Measurements from ENCODE around the gene NME3. TPM values are rescaled to one million over a fixed set of nuclear protein-coding genes. Genes with fewer than 3 reads are reported as not detected.

Gene NME3
- total RNA-seq: 10 to 100 TPM; 23.7 to 43.6 TPM

DNA sequence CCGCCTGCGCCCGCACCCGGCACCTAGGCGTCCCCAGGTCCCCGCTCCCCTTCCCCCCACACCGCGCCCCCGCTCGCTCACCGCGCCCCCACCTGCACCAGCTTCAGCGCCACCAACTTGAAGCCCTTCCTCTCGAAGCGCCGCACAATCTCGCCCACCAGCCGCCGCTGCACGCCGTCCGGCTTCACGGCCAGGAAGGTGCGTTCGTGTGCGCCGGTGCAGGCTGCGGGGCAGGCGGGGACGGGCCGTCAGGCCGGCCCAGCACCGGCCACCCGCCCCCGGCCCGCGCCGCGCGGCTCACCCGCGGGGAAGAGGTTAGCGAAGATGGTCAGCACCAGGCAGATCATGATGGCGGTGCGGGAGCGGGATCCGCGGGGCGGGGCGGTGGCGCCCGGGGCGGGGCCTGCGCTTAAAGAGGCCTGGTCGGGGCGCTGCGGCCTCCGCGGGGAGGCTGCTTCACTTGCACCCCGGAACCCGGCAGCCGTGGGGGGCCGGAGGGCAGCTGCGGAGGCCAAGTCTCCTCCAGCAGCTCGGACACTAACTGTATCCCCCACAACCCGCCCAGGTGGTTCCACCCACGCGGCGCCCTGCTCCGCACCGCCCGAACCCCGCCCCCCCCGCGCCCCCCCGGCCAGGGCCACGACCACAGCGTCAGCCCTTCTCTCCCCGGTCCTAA, at the start of gene NME3:
NME3 (minus strand) TSS at position 356 of the 676 bp plus-strand sequence; CDS start at position 347, 9 bp downstream.
- no peaks in the 10 kb centered on the region for H3K27me3 Mint-ChIP-seq
- H3K4me1 Mint-ChIP-seq: peaks cover 9% of the 10 kb centered on the region
- H3K27ac Mint-ChIP-seq: peak within 1 kb of the TSS; percentile 99
- DNase-seq: peak; percentile 88
- H3K9me3 Mint-ChIP-seq (ENCODE audit: low read depth): no peaks in the 10 kb centered on the region
- peak within 1 kb of the TSS; percentile 94 for H3K4me3 Mint-ChIP-seq
- peak; percentile 53 for ATAC-seq
- peaks cover 18% of the 10 kb centered on the region for H3K36me3 Mint-ChIP-seq (ENCODE audit: low read depth)
- CTCF ChIA-PET: interaction anchor here (0.5 to 2.0 kb wide), 3 partner anchors 11 to 384 kb away, joined by 3 to 16 read pairs (median 4); partner anchors contain the start of genes NUBP2, SPSB3 and TRAF7
- POLR2A ChIA-PET: interaction anchor here (5.2 kb wide), 1 partner anchor 11 kb away, joined by 39 read pairs; the partner anchor contains the start of genes NUBP2 and SPSB3
- intact Hi-C loops (cut with DNase I, micrococcal nuclease): loop anchor here (1.0 to 5.0 kb wide), 6 partner anchors 64 to 1089 kb away; partner anchors contain the start of genes GNPTG (in 1 of the 2), JMJD8 (in 1 of the 2), MAPK8IP3 (in 1 of the 2) and STUB1 (in 1 of the 2)

- no peak for ATAC-seq
- POLR2A ChIA-PET: no interaction called here
- intact Hi-C loops (cut with DNase I, micrococcal nuclease): no loop called here
- DNase-seq: no peak
- H3K27ac Mint-ChIP-seq: no peak overlapping the region
- CTCF ChIA-PET: interaction anchor here (0.8 kb wide), 1 partner anchor 458 kb away, joined by 3 read pairs; no protein-coding TSS in a partner anchor
- H3K9me3 Mint-ChIP-seq (ENCODE audit: low read depth): no peaks in the 10 kb centered on the region
- no peak overlapping the region for H3K4me3 Mint-ChIP-seq
- no peaks in the 10 kb centered on the region for H3K36me3 Mint-ChIP-seq (ENCODE audit: low read depth)
- H3K27me3 Mint-ChIP-seq: no peaks in the 10 kb centered on the region
- peaks cover 8% of the 10 kb centered on the region for H3K4me1 Mint-ChIP-seq
Observed at GRCh38 chr16:1820946-1821290, 49.6 kb upstream of the NME3 start.

DNA sequence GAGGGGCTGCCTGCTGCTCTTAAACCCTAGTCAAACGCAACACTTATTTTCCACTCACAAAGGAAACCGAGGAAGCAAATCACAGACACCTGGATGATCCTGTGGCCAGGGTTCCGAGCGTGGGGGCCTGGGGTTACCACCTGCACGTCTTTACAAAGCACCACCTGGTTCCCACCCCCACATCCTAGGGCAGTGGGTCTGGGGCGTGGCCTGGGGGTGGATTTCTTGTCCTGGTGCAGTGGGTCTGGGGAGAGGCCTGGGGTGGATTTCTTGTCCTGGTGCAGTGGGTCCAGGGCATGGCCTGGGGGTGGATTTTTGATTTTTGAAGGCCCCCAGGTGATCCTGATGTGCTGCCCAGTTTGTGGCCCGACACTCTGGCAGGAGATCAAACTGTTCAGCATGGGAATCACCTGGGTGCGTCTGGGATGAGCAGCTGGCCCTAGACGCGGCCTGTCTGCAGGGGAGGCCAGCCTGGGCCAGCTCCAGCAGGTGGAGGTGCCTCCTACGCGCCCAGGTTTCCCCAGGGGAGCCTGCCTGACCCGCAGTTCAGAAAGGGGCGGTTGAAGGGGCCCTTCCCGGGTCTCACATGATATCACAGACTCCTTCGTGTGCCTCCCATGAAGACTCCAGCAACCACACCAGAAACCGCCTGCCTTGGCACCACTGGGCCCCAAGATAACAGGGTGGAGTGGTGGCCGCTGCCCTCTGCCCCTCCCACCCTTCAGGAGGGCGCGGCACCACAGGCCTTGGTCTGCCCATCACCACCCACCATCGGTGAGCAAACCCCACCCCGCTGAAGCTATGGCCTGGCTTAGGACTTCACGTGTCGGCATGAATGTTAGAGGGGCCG, 49.0 kb upstream of the NME3 start:
- no peaks in the 10 kb centered on the region for H3K27me3 Mint-ChIP-seq
- DNase-seq (no peak), ATAC-seq (no peak)
- H3K27ac Mint-ChIP-seq: no peak overlapping the region
- peaks cover 5% of the 10 kb centered on the region for H3K4me1 Mint-ChIP-seq
- H3K36me3 Mint-ChIP-seq (ENCODE audit: low read depth): peaks cover 2% of the 10 kb centered on the region
- ChIA-PET CTCF (interaction anchor here (0.8 kb wide), 1 partner anchor 458 kb away, joined by 3 read pairs; no protein-coding TSS in a partner anchor), POLR2A (no interaction called here)
- no peaks in the 10 kb centered on the region for H3K9me3 Mint-ChIP-seq (ENCODE audit: low read depth)
- intact Hi-C loops (cut with DNase I, micrococcal nuclease): no loop called here
- no peak overlapping the region for H3K4me3 Mint-ChIP-seq

- ATAC-seq: no peak
- DNase-seq: no peak
- H3K9me3 Mint-ChIP-seq (ENCODE audit: low read depth): no peaks in the 10 kb centered on the region
- peaks cover 3% of the 10 kb centered on the region for H3K4me1 Mint-ChIP-seq
- H3K27ac Mint-ChIP-seq: no peak overlapping the region
- CTCF ChIA-PET: no interaction called here
- peaks cover 7% of the 10 kb centered on the region for H3K36me3 Mint-ChIP-seq (ENCODE audit: low read depth)
- H3K27me3 Mint-ChIP-seq: no peaks in the 10 kb centered on the region
- intact Hi-C loops (cut with DNase I, micrococcal nuclease): no loop called here
- H3K4me3 Mint-ChIP-seq: no peak overlapping the region
- POLR2A ChIA-PET: no interaction called here
Observed at GRCh38 chr16:1819611-1820010, 48.3 kb upstream of the NME3 start.

DNA sequence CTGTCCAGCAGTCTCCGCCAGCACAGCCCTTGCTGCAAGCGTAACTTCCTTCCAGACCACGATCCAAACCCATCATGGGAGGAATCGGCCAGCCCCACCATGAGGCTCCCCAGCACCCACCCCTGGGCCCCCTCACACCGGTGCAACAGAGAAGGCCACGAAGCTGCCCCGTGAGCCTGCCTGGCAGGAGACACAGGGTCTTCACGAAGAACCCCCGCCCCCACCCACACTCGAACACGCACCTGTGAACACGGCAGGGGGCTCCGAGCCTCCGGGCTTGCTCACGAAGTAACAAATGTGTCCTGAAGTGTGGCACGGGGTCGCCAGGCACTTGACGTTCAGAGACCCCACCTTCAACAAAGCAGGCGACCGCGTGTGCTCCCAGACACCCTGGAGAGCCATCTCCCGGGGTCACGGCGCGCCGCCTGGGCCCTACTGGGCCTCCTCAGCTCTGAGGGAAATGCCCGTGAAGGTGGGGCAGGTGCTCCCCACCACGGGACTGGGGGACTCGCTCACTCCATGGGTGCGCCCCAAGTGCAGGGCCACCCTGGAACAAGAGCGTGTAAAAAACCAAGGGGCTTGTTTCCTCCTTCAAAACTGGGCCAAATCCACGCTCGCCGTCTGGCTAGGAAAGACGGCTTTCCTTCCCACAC, 47.7 kb upstream of the NME3 start:
- no peak for DNase-seq
- Mint-ChIP-seq H3K27me3 (no peaks in the 10 kb centered on the region), H3K27ac (no peak overlapping the region), H3K4me3 (no peak overlapping the region), H3K9me3 (ENCODE audit: low read depth) (no peaks in the 10 kb centered on the region), H3K4me1 (no peaks in the 10 kb centered on the region), H3K36me3 (ENCODE audit: low read depth) (peaks cover 7% of the 10 kb centered on the region)
- ChIA-PET CTCF (no interaction called here), POLR2A (no interaction called here)
- intact Hi-C loops (cut with DNase I, micrococcal nuclease): no loop called here
- no peak for ATAC-seq

DNA sequence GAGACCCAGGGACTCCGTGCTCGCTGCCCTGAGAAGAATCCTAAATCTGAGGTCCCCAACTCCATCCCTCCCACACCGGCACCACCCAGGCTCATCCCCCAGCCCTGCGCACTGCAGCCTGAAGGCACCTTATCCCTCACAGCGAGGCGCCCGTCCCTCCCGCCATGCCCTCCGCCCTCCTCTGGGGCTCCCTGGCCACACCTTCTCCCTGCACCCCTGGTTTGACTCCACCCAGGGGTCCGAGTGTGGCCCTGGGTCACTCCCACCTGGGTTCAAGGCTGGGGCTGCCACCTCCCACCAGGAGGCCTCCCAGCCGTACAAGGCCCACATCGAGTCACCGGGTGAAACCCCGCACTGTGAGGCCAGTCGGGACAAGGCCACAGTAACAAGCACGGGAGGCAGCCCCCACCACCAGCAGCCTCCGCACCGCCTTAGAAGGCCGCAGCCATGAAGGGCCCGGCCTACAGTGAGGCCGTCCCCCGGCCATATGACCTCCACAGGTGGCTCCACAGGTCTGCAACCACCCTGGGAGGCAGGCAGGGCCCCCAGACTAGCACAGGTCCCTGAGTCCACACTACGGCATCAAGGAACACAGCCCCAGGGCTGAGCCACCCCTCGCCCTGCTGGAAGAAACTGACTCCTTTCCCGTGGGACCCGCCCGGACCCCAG, 47.0 kb upstream of the NME3 start:
- Mint-ChIP-seq H3K4me1 (no peaks in the 10 kb centered on the region), H3K27ac (no peak overlapping the region), H3K9me3 (ENCODE audit: low read depth) (no peaks in the 10 kb centered on the region), H3K36me3 (ENCODE audit: low read depth) (peaks cover 10% of the 10 kb centered on the region), H3K4me3 (no peak overlapping the region), H3K27me3 (no peaks in the 10 kb centered on the region)
- CTCF ChIA-PET: no interaction called here
- ATAC-seq (no peak), DNase-seq (no peak)
- POLR2A ChIA-PET: no interaction called here
- intact Hi-C loops (cut with DNase I, micrococcal nuclease): no loop called here

DNA sequence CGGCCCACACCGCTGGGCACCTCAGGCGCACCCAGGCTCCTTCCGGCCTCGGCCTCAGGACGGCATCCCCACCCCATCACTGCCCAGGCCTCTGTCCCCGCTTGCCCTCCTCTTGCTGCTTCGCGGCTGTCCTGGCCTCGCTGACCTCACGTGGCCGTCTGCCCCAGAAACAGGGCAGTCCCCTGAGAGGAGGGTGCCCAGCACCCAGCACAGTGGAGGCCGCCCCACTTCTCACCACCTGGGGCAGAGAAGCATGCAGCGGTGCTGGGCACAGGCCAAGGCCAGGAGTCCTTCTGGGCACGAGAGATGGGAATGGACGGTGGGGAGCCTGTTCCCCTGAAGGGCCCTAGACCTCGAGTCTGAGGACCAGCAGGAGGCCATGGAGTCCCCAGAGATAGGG, 46.4 kb upstream of the NME3 start:
- ChIA-PET POLR2A (no interaction called here), CTCF (no interaction called here)
- DNase-seq: no peak
- Mint-ChIP-seq H3K36me3 (ENCODE audit: low read depth) (peaks cover 10% of the 10 kb centered on the region), H3K9me3 (ENCODE audit: low read depth) (no peaks in the 10 kb centered on the region), H3K4me3 (no peak overlapping the region), H3K27ac (no peak overlapping the region), H3K4me1 (peaks cover 6% of the 10 kb centered on the region), H3K27me3 (no peaks in the 10 kb centered on the region)
- intact Hi-C loops (cut with DNase I, micrococcal nuclease): no loop called here
- ATAC-seq: no peak

GRCh38 chr16:1817276-1817589, 45.9 kb upstream of the NME3 start:
- no peak overlapping the region for H3K4me3 Mint-ChIP-seq
- intact Hi-C loops (cut with DNase I, micrococcal nuclease): no loop called here
- no peak overlapping the region for H3K27ac Mint-ChIP-seq
- CTCF ChIA-PET: no interaction called here
- POLR2A ChIA-PET: no interaction called here
- no peaks in the 10 kb centered on the region for H3K27me3 Mint-ChIP-seq
- ATAC-seq (no peak), DNase-seq (no peak)
- H3K9me3 Mint-ChIP-seq (ENCODE audit: low read depth): no peaks in the 10 kb centered on the region
- peaks cover 10% of the 10 kb centered on the region for H3K36me3 Mint-ChIP-seq (ENCODE audit: low read depth)
- peaks cover 10% of the 10 kb centered on the region for H3K4me1 Mint-ChIP-seq

DNA sequence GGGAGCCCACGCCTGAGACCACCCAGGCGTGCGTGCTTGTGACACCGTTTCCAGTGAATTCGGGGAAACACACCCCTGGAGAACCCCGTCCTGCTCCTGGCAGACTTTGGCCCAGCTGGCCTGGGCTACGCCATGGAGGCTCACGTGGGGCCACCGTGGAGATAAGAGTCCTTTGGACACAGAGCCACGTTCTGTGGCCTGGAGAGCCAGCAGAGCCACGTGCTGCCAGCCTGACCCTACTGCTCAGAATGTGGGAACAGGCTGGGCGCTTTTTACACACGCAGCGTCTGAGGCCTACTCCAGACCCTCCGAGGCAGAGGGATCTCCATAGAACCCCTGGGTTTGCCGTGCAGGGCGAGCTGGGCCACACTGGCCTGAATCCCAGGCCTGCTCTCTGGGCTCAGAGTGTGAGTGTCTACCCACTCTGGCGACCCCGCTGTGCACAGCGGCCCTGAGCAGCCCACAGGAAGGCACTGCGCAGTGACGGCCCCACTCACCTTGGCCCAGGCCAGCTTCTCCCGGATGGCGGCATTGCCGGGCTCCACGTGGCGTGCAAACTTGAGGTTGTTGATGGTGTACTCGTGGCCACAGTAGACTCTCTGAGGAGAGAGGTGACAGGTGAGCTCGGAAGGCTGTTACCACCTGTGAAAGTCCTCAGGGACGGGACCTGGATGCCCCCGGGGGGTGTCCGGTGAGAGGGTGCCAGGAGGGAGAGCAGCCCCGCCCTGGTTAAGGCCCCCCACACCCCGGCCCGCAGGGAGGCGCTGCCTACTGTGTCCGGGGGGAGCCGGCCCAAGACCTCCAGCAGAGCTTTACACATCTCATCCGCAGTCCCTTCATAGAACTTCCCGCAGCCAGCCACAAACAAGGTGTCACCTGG, 45.3 kb upstream of the NME3 start:
- CTCF ChIA-PET: no interaction called here
- no peak overlapping the region for H3K27ac Mint-ChIP-seq

GRCh38 chr16:1815461-1815860, 44.1 kb upstream of the NME3 start:
- peak overlapping the region; percentile 31 for H3K27ac Mint-ChIP-seq
- no peak overlapping the region for H3K4me3 Mint-ChIP-seq
- H3K27me3 Mint-ChIP-seq: no peaks in the 10 kb centered on the region
- ChIA-PET POLR2A (no interaction called here), CTCF (interaction anchor here (0.7 to 0.8 kb wide), 2 partner anchors 14 to 46 kb away, joined by 3 read pairs; no protein-coding TSS in a partner anchor)
- intact Hi-C loops (cut with DNase I, micrococcal nuclease): no loop called here
- peaks cover 10% of the 10 kb centered on the region for H3K36me3 Mint-ChIP-seq (ENCODE audit: low read depth)
- peaks cover 10% of the 10 kb centered on the region for H3K4me1 Mint-ChIP-seq
- ATAC-seq: no peak
- no peaks in the 10 kb centered on the region for H3K9me3 Mint-ChIP-seq (ENCODE audit: low read depth)
- no peak for DNase-seq

More for the DNA sequence above, 45.3 kb upstream of the NME3 start:
- Mint-ChIP-seq H3K4me1 (peaks cover 10% of the 10 kb centered on the region), H3K4me3 (no peak overlapping the region), H3K36me3 (ENCODE audit: low read depth) (peaks cover 10% of the 10 kb centered on the region), H3K9me3 (ENCODE audit: low read depth) (no peaks in the 10 kb centered on the region), H3K27me3 (no peaks in the 10 kb centered on the region)
- DNase-seq: no peak
- no peak for ATAC-seq
- POLR2A ChIA-PET: no interaction called here
- intact Hi-C loops (cut with DNase I, micrococcal nuclease): no loop called here
